Measurements from ENCODE around the gene KCNQ1OT1. TPM values are rescaled to one million over a fixed set of nuclear protein-coding genes. Genes with fewer than 3 reads are reported as not detected.

Gene KCNQ1OT1
- total and polyA plus RNA-seq, 10 donors, result 0.02 to 3.1 (median 1.7) TPM

DNA sequence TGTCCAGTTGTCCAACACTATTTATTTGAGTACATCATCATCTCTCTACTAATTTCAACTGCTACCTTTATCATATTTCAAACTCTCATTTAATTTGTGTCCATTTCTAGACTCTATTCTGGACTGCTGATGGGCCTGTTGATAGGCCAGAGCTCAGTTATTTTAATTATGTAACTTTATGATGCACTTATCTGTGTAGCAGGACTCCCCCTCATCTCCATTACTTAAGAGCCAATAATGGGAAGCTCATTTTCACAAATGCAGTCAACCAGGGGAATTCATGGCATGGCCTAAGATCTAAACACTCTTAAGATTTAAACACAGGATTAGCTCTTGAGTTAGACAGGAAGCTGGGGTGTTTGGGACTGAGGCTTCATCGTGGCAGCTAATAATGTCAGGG lies 21.4 kb downstream of the KCNQ1OT1 start:
- Histone ChIP-seq H3K36me3 (no peaks in the 10 kb centered on the region), H3K4me1 (peaks cover 0 to 63% (median 26%) of the 10 kb centered on the region in 6 donors), H3K27me3 (replicated peaks in 1 of 7) (no peaks in the 10 kb centered on the region), H3K9me3 (no peaks in the 10 kb centered on the region), H3K4me3 (no peak overlapping the region), H3K27ac (no peak overlapping the region)
- TF ChIP-seq POLR2A (IDR thresholded peaks at IDR 0.05) (no peak), POLR2AphosphoS5 (IDR thresholded peaks at IDR 0.05) (no peak)
- TF ChIP-seq, protein P1, sequence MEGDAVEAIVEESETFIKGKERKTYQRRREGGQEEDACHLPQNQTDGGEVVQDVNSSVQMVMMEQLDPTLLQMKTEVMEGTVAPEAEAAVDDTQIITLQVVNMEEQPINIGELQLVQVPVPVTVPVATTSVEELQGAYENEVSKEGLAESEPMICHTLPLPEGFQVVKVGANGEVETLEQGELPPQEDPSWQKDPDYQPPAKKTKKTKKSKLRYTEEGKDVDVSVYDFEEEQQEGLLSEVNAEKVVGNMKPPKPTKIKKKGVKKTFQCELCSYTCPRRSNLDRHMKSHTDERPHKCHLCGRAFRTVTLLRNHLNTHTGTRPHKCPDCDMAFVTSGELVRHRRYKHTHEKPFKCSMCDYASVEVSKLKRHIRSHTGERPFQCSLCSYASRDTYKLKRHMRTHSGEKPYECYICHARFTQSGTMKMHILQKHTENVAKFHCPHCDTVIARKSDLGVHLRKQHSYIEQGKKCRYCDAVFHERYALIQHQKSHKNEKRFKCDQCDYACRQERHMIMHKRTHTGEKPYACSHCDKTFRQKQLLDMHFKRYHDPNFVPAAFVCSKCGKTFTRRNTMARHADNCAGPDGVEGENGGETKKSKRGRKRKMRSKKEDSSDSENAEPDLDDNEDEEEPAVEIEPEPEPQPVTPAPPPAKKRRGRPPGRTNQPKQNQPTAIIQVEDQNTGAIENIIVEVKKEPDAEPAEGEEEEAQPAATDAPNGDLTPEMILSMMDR (IDR thresholded peaks at IDR 0.05 in 8 of 11, conservative IDR thresholded peaks at IDR 0.05 in 3 of 11), result no peak
- intact Hi-C loops (cut with DNase I; ENCODE audit: low total_unique reads), result no loop called here
- WGBS, 5 donors, result 39 to 70% (median 47%) methylated on average over 1 of the region's 1 CpG
- no peak for DNase-seq

DNA sequence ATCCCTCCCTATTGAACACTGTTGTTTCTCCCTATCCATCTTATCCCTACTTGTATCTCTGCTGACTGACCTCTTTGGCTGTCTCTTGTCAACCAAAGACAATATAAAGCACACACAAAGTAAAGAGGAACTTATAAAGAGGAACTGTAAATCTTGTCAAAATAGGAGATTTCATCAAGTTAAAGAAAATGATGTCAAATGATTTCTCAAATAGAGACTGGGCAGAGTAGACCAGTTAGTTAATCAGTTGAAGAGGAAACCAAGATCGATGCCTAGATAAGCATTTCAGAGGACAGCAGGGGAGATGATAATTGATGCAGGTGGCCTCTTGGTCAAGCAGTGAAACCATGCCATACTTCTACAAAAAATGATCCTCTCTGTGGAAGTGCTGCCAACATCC lies 22.7 kb downstream of the KCNQ1OT1 start:
- Histone ChIP-seq H3K4me1 (peaks cover 0 to 65% (median 27%) of the 10 kb centered on the region in 6 donors), H3K9me3 (no peaks in the 10 kb centered on the region), H3K4me3 (no peak overlapping the region), H3K27ac (peak overlapping the region in 5 of 8 donors; percentile 17 to 68 (median 59)), H3K27me3 (replicated peaks in 1 of 7) (no peaks in the 10 kb centered on the region), H3K36me3 (no peaks in the 10 kb centered on the region)
- DNase-seq, result no peak
- TF ChIP-seq POLR2AphosphoS5 (IDR thresholded peaks at IDR 0.05) (no peak), POLR2A (IDR thresholded peaks at IDR 0.05) (no peak)
- TF ChIP-seq, protein P1 (IDR thresholded peaks at IDR 0.05 in 8 of 11, conservative IDR thresholded peaks at IDR 0.05 in 3 of 11), result no peak
- intact Hi-C loops (cut with DNase I; ENCODE audit: low total_unique reads), result no loop called here
- 25 to 60% (median 35%) methylated on average over 1 of the region's 1 CpG for WGBS, 5 donors

DNA sequence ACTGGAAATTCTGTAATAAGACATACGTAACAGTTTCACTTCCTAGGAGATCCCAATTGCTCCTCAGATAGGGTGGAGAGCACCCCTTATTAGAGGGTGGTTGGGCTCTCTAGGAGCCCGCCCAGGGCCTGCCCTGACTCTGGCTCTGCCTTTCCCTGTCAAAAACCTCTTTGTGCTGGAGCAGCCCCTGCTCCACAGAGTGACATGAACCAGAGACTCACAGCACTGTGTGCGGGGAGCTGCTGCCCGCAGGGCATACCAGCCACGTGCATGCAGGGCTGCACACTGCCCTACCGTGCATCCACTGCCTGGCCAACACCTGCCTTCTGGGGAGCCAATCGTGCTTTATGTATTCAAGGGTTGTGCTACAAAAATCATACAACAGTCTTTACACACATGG lies 24.3 kb downstream of the KCNQ1OT1 start:
- H3K9me3 ChIP-seq, result no peaks in the 10 kb centered on the region
- peaks cover 0 to 4% (median 0%) of the 10 kb centered on the region in 6 donors for H3K36me3 ChIP-seq
- intact Hi-C loops (cut with DNase I; ENCODE audit: low total_unique reads), result no loop called here
- 83 to 95% (median 91%) methylated on average over 7 of the region's 7 CpGs for WGBS, 5 donors
- no peak overlapping the region for H3K27ac ChIP-seq
- TF ChIP-seq, protein P1 (IDR thresholded peaks at IDR 0.05 in 8 of 11, conservative IDR thresholded peaks at IDR 0.05 in 3 of 11), result no peak
- TF ChIP-seq POLR2AphosphoS5 (IDR thresholded peaks at IDR 0.05) (no peak), POLR2A (IDR thresholded peaks at IDR 0.05) (no peak)
- peaks cover 0 to 50% (median 17%) of the 10 kb centered on the region in 6 donors for H3K4me1 ChIP-seq
- no peak overlapping the region for H3K4me3 ChIP-seq
- no peaks in the 10 kb centered on the region for H3K27me3 ChIP-seq (replicated peaks in 1 of 7)
- DNase-seq, result peak; percentile 64

DNA sequence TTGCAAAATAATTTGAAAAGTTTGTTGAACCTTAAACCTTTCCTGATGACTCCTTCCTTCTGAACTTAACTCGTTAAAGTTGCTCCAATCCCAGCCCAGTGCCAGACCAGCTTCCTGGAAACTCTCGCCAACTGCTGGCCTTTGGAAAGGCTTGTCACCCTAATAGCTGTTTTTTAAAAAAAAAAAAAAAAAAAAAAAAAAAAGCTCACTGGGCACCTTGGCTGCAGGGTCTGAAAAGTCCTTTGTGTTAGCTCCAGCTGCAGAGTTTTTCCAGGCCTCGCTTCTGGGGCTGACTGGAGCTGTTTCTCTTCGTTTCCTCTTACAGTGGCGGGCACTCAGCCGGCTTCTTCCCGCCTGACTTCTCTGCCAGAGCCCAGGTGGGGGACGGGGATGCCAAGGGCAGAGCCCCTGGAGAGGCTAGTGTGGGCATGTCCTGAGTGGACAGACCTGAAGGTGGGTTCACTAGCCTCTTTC lies 25.1 kb downstream of the KCNQ1OT1 start:
- peak; percentile 69 for DNase-seq
- Histone ChIP-seq H3K4me3 (no peak overlapping the region), H3K36me3 (peaks cover 0 to 7% (median 0%) of the 10 kb centered on the region in 6 donors), H3K27me3 (replicated peaks in 1 of 7) (no peaks in the 10 kb centered on the region), H3K4me1 (peaks cover 0 to 49% (median 17%) of the 10 kb centered on the region in 6 donors), H3K9me3 (no peaks in the 10 kb centered on the region), H3K27ac (peak overlapping the region in 5 of 8 donors; percentile 19 to 51 (median 44))
- TF ChIP-seq POLR2AphosphoS5 (IDR thresholded peaks at IDR 0.05) (no peak), POLR2A (IDR thresholded peaks at IDR 0.05) (no peak)
- TF ChIP-seq, protein P1 (IDR thresholded peaks at IDR 0.05 in 8 of 11, conservative IDR thresholded peaks at IDR 0.05 in 3 of 11), result no peak
- intact Hi-C loops (cut with DNase I; ENCODE audit: low total_unique reads), result no loop called here
- whole genome bisulfite sequencing, 5 donors, result 65 to 80% (median 71%) methylated on average over 8 of the region's 8 CpGs
